NB4 (cell line): ENCODE data around the gene CASKIN1.

Experiments
- CTCF ChIP-seq: IDR thresholded peaks from one replicate; pipeline ENCODE4 v1.5.1; 2012; ENCODE audit warnings: low read depth, low read length
- MAX ChIP-seq: IDR thresholded peaks from 2 replicates; pipeline ENCODE4 v1.6.1; 2011; ENCODE audit warnings: low read depth, low read length
- MYC ChIP-seq: IDR thresholded peaks from 2 replicates; pipeline ENCODE4 v1.6.1; 2011; ENCODE audit warnings: low read depth, low read length
- POLR2A ChIP-seq: IDR thresholded peaks from 2 replicates; pipeline ENCODE4 v1.6.1; 2011; ENCODE audit warnings: mild to moderate bottlenecking; ENCODE audit not compliant: insufficient read length; ENCODE audit errors: extremely low read depth

GRCh38 chr16:2165861-2166260 lies 30.5 kb downstream of the CASKIN1 start:
- TF ChIP-seq CTCF, result no peak
- TF ChIP-seq POLR2A, result no peak
- no peak for TF ChIP-seq MAX
- TF ChIP-seq MYC, result no peak
